Measurements from ENCODE around the gene NRSN2.

The NRSN2 gene

GRCh38 chr20:401682-402495 lies 55.0 kb downstream of the NRSN2 start:
- Mint-ChIP-seq H3K27me3 (ENCODE audit: low read depth) (no peaks in the 10 kb centered on the region), H3K36me3 (ENCODE audit: low read depth) (peaks cover 7% of the 10 kb centered on the region), H3K4me1 (ENCODE audit: low read depth) (peaks cover 27% of the 10 kb centered on the region), H3K9me3 (peaks cover 10% of the 10 kb centered on the region), H3K4me3 (no peak overlapping the region), H3K27ac (peak overlapping the region; percentile 31)

GRCh38 chr20:402496-402885 lies 55.6 kb downstream of the NRSN2 start:
- peaks cover 10% of the 10 kb centered on the region for H3K9me3 Mint-ChIP-seq
- H3K36me3 Mint-ChIP-seq (ENCODE audit: low read depth), result peaks cover 5% of the 10 kb centered on the region
- peaks cover 33% of the 10 kb centered on the region for H3K4me1 Mint-ChIP-seq (ENCODE audit: low read depth)
- H3K27ac Mint-ChIP-seq, result no peak overlapping the region
- H3K4me3 Mint-ChIP-seq, result no peak overlapping the region
- H3K27me3 Mint-ChIP-seq (ENCODE audit: low read depth), result no peaks in the 10 kb centered on the region

- H3K27ac Mint-ChIP-seq, result peak overlapping the region; percentile 55
- peaks cover 34% of the 10 kb centered on the region for H3K4me1 Mint-ChIP-seq (ENCODE audit: low read depth)
- peaks cover 10% of the 10 kb centered on the region for H3K9me3 Mint-ChIP-seq
- no peaks in the 10 kb centered on the region for H3K27me3 Mint-ChIP-seq (ENCODE audit: low read depth)
- H3K4me3 Mint-ChIP-seq, result no peak overlapping the region
- H3K36me3 Mint-ChIP-seq (ENCODE audit: low read depth), result peaks cover 2% of the 10 kb centered on the region
Observed at GRCh38 chr20:402898-403581, 56.1 kb downstream of the NRSN2 start.

- peaks cover under 1% of the 10 kb centered on the region for H3K36me3 Mint-ChIP-seq (ENCODE audit: low read depth)
- H3K27me3 Mint-ChIP-seq (ENCODE audit: low read depth), result no peaks in the 10 kb centered on the region
- H3K27ac Mint-ChIP-seq, result no peak overlapping the region
- H3K9me3 Mint-ChIP-seq, result peaks cover 10% of the 10 kb centered on the region
- H3K4me3 Mint-ChIP-seq, result no peak overlapping the region
- peaks cover 34% of the 10 kb centered on the region for H3K4me1 Mint-ChIP-seq (ENCODE audit: low read depth)
Observed at GRCh38 chr20:403582-403957, 56.7 kb downstream of the NRSN2 start.

- Mint-ChIP-seq H3K36me3 (ENCODE audit: low read depth) (peaks cover 4% of the 10 kb centered on the region), H3K27ac (no peak overlapping the region), H3K9me3 (peaks cover 10% of the 10 kb centered on the region), H3K27me3 (ENCODE audit: low read depth) (no peaks in the 10 kb centered on the region), H3K4me3 (no peak overlapping the region), H3K4me1 (ENCODE audit: low read depth) (peaks cover 36% of the 10 kb centered on the region)
Observed at GRCh38 chr20:404088-404487, 57.2 kb downstream of the NRSN2 start.
